HEK293 (cell line): ENCODE measurements around the gene LRRC34.

Experiments used
- HOXD13 ChIP-seq: sonication (generic); formaldehyde crosslinking; IDR thresholded peaks from 2 replicates; pipeline ENCODE4 v1.8.0; 2022; ENCODE audit warnings: missing genetic modification reagents, borderline replicate concordance
- IKZF3 ChIP-seq: fragments of 450-650 bp; IDR thresholded peaks from 2 replicates; pipeline ENCODE4 v1.5.0; 2018; ENCODE audit warnings: missing biosample characterization, mild to moderate bottlenecking, missing genetic modification characterization, moderate library complexity
- SCRT1 ChIP-seq: fragments of 450-650 bp; formaldehyde crosslinking; IDR thresholded peaks from 2 replicates; pipeline ENCODE4 v1.5.1; 2016; ENCODE audit warnings: missing biosample characterization, missing genetic modification characterization, borderline replicate concordance
- WT1 ChIP-seq: fragments of 450-650 bp; formaldehyde crosslinking; IDR thresholded peaks from 2 replicates; pipeline ENCODE4 v1.5.1; 2016; ENCODE audit warnings: missing biosample characterization, missing genetic modification characterization
- ZBTB48 ChIP-seq: fragments of 450-650 bp; formaldehyde crosslinking; IDR thresholded peaks from 2 replicates; pipeline ENCODE4 v1.5.1; 2016; ENCODE audit warnings: missing biosample characterization, missing genetic modification characterization
- ZBTB8A ChIP-seq: fragments of 450-650 bp; formaldehyde crosslinking; IDR thresholded peaks from 2 replicates; pipeline ENCODE4 v1.5.1; 2016; ENCODE audit warnings: missing biosample characterization, missing genetic modification characterization
- ZFHX2 ChIP-seq: fragments of 450-650 bp; formaldehyde crosslinking; conservative IDR thresholded peaks from 2 replicates; pipeline ENCODE4 v1.5.1; 2016; ENCODE audit warnings: missing biosample characterization, missing genetic modification characterization
- ZFP37 ChIP-seq: fragments of 450-650 bp; formaldehyde crosslinking; IDR thresholded peaks from 2 replicates; pipeline ENCODE4 v1.5.1; 2016; ENCODE audit warnings: missing biosample characterization, missing genetic modification characterization
- ZIC2 ChIP-seq: fragments of 450-650 bp; formaldehyde crosslinking; IDR thresholded peaks from 2 replicates; pipeline ENCODE4 v1.5.1; 2016; ENCODE audit warnings: missing biosample characterization, missing genetic modification characterization
- ZNF221 ChIP-seq: fragments of 450-650 bp; formaldehyde crosslinking; IDR thresholded peaks from 2 replicates; pipeline ENCODE4 v1.5.1; 2017; ENCODE audit warnings: missing biosample characterization, missing genetic modification characterization, borderline replicate concordance
- ZNF324 ChIP-seq: fragments of 450-650 bp; formaldehyde crosslinking; IDR thresholded peaks from 2 replicates; pipeline ENCODE4 v1.5.1; 2016; ENCODE audit warnings: missing biosample characterization, missing genetic modification characterization
- ZNF335 ChIP-seq: fragments of 450-650 bp; formaldehyde crosslinking; conservative IDR thresholded peaks from 2 replicates; pipeline ENCODE4 v1.5.1; 2016; ENCODE audit warnings: missing biosample characterization, missing genetic modification characterization
- ZNF701 ChIP-seq: fragments of 450-650 bp; formaldehyde crosslinking; IDR thresholded peaks from 2 replicates; pipeline ENCODE4 v1.5.1; 2016; ENCODE audit warnings: missing biosample characterization, missing genetic modification characterization
- ZSCAN30 ChIP-seq: fragments of 450-650 bp; IDR thresholded peaks from 2 replicates; pipeline ENCODE4 v1.5.1; 2018; ENCODE audit warnings: missing biosample characterization, mild to moderate bottlenecking, missing genetic modification characterization, moderate library complexity
- TF ChIP-seq, protein P1 (sequence below): fragments of 450-650 bp; formaldehyde crosslinking; IDR thresholded peaks from 2 replicates; pipeline ENCODE4 v1.5.1; 2016; ENCODE audit warnings: missing biosample characterization, missing genetic modification characterization
- TF ChIP-seq, protein P2 (sequence below): fragments of 450-650 bp; formaldehyde crosslinking; IDR thresholded peaks from 2 replicates; pipeline ENCODE4 v1.5.1; 2016; ENCODE audit warnings: missing biosample characterization, missing genetic modification characterization
- TF ChIP-seq, protein P3 (sequence below): fragments of 450-650 bp; formaldehyde crosslinking; IDR thresholded peaks from 2 replicates; pipeline ENCODE4 v1.5.1; 2016; ENCODE audit warnings: missing biosample characterization, missing genetic modification characterization
- TF ChIP-seq, protein P4 (sequence below): fragments of 450-650 bp; formaldehyde crosslinking; IDR thresholded peaks from 2 replicates; pipeline ENCODE4 v1.5.1; 2016; ENCODE audit warnings: missing biosample characterization, missing genetic modification characterization
- TF ChIP-seq, protein P5 (sequence below): fragments of 450-650 bp; formaldehyde crosslinking; IDR thresholded peaks from 2 replicates; pipeline ENCODE4 v1.5.1; 2016; ENCODE audit warnings: missing biosample characterization, missing genetic modification characterization
- TF ChIP-seq, protein P6 (sequence below): fragments of 450-650 bp; formaldehyde crosslinking; IDR thresholded peaks from 2 replicates; pipeline ENCODE4 v1.5.1; 2016; ENCODE audit warnings: missing biosample characterization, missing genetic modification characterization
- TF ChIP-seq, protein P7 (sequence below): fragments of 450-650 bp; formaldehyde crosslinking; IDR thresholded peaks from 2 replicates; pipeline ENCODE4 v1.5.1; 2016; ENCODE audit warnings: missing biosample characterization, missing genetic modification characterization, low read depth
- TF ChIP-seq, protein P8 (sequence below): fragments of 450-650 bp; formaldehyde crosslinking; optimal IDR thresholded peaks from 2 replicates; pipeline ENCODE3; 2016; ENCODE audit warnings: missing biosample characterization, mild to moderate bottlenecking, missing genetic modification characterization

The LRRC34 gene

DNA sequence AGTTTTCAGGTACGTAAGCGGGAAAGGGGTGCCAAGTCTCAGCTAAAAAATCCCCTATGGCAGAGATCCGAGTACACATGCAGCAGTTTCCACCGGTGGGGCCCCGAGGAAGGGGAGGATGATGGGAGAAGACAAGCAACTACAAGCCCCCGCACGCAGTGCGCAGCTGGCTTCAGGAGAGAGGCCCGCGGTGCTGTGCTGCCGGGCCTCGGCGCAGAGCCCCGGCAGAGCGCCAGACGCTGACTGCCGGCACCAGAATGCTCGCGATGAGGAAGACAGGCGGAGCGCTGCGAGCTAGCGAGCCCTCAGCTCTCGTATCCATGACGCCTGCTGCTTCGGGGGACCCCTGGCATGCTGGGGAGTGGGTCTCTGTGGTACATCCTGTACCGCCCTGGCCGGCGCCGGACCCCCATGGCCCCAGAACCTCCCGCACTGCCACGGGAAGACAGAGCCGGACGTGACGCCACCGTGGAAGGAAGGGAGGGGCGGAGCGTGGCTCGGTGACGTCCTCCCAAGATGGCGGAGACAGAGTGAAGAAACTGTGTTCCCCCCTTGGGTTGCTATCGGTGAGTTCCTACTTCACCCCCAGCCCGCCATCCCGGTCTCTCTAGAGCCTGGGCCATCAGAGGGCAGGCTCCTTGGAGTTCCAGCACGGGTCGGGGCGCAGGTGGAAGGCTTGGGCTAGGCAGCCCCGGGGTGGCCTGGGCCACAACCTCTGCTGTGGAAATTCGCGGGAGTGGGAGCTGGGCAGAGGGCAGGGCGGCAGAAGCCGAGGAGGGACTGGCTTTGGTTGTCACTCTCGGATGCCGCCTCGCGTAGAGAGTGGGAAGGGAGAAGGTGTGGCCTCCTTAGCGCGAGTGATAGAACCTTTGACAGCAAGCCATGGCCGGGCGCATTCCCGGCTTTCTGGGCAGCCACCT lies 39.5 kb downstream of the LRRC34 start, which contains the start of gene MYNN (continued):
- TF ChIP-seq, protein P1, sequence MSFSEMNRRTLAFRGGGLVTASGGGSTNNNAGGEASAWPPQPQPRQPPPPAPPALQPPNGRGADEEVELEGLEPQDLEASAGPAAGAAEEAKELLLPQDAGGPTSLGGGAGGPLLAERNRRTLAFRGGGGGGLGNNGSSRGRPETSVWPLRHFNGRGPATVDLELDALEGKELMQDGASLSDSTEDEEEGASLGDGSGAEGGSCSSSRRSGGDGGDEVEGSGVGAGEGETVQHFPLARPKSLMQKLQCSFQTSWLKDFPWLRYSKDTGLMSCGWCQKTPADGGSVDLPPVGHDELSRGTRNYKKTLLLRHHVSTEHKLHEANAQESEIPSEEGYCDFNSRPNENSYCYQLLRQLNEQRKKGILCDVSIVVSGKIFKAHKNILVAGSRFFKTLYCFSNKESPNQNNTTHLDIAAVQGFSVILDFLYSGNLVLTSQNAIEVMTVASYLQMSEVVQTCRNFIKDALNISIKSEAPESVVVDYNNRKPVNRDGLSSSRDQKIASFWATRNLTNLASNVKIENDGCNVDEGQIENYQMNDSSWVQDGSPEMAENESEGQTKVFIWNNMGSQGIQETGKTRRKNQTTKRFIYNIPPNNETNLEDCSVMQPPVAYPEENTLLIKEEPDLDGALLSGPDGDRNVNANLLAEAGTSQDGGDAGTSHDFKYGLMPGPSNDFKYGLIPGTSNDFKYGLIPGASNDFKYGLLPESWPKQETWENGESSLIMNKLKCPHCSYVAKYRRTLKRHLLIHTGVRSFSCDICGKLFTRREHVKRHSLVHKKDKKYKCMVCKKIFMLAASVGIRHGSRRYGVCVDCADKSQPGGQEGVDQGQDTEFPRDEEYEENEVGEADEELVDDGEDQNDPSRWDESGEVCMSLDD: peak; percentile 84
- TF ChIP-seq ZIC2 (tag by site-specific recombination) (peak; percentile 90), HOXD13 (CRISPR knock-in tag) (peak; percentile 63; the same call in 1 of the 2 replicates), ZBTB8A (tag by site-specific recombination) (peak; percentile 54; the same call in 1 of the 2 replicates), SCRT1 (tag by site-specific recombination) (peak; percentile 53; the same call in 1 of the 2 replicates), ZNF221 (tag by site-specific recombination) (no peak), ZSCAN30 (peak; percentile 89), ZNF324 (tag by site-specific recombination) (0 out of 2 replicates have a peak, but pooled peaks have one; percentile 32), ZNF701 (peak; percentile 86; the same call in 1 of the 2 replicates), IKZF3 (tag by site-specific recombination) (peak; percentile 48), ZBTB48 (tag by site-specific recombination) (peak; percentile 62; the same call in 1 of the 2 replicates), ZFHX2 (tag by site-specific recombination) (peak; percentile 55), WT1 (tag by site-specific recombination) (peak; percentile 33), ZNF335 (tag by site-specific recombination) (peak; percentile 90), ZFP37 (tag by site-specific recombination) (peak; percentile 85)
- TF ChIP-seq, protein P2, sequence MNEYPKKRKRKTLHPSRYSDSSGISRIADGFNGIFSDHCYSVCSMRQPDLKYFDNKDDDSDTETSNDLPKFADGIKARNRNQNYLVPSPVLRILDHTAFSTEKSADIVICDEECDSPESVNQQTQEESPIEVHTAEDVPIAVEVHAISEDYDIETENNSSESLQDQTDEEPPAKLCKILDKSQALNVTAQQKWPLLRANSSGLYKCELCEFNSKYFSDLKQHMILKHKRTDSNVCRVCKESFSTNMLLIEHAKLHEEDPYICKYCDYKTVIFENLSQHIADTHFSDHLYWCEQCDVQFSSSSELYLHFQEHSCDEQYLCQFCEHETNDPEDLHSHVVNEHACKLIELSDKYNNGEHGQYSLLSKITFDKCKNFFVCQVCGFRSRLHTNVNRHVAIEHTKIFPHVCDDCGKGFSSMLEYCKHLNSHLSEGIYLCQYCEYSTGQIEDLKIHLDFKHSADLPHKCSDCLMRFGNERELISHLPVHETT: peak; percentile 68; the same call in 1 of the 2 replicates
- TF ChIP-seq, protein P3, sequence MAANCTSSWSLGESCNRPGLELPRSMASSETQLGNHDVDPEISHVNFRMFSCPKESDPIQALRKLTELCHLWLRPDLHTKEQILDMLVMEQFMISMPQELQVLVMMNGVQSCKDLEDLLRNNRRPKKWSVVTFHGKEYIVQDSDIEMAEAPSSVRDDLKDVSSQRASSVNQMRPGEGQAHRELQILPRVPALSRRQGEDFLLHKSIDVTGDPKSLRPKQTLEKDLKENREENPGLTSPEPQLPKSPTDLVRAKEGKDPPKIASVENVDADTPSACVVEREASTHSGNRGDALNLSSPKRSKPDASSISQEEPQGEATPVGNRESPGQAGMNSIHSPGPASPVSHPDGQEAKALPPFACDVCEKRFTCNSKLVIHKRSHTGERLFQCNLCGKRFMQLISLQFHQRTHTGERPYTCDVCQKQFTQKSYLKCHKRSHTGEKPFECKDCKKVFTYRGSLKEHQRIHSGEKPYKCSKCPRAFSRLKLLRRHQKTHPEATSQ (tag by site-specific recombination): 0 out of 2 replicates have a peak, but pooled peaks have one; percentile 57
- TF ChIP-seq, protein P4, sequence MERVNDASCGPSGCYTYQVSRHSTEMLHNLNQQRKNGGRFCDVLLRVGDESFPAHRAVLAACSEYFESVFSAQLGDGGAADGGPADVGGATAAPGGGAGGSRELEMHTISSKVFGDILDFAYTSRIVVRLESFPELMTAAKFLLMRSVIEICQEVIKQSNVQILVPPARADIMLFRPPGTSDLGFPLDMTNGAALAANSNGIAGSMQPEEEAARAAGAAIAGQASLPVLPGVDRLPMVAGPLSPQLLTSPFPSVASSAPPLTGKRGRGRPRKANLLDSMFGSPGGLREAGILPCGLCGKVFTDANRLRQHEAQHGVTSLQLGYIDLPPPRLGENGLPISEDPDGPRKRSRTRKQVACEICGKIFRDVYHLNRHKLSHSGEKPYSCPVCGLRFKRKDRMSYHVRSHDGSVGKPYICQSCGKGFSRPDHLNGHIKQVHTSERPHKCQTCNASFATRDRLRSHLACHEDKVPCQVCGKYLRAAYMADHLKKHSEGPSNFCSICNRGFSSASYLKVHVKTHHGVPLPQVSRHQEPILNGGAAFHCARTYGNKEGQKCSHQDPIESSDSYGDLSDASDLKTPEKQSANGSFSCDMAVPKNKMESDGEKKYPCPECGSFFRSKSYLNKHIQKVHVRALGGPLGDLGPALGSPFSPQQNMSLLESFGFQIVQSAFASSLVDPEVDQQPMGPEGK (tag by site-specific recombination): peak; percentile 96
- TF ChIP-seq, protein P5, sequence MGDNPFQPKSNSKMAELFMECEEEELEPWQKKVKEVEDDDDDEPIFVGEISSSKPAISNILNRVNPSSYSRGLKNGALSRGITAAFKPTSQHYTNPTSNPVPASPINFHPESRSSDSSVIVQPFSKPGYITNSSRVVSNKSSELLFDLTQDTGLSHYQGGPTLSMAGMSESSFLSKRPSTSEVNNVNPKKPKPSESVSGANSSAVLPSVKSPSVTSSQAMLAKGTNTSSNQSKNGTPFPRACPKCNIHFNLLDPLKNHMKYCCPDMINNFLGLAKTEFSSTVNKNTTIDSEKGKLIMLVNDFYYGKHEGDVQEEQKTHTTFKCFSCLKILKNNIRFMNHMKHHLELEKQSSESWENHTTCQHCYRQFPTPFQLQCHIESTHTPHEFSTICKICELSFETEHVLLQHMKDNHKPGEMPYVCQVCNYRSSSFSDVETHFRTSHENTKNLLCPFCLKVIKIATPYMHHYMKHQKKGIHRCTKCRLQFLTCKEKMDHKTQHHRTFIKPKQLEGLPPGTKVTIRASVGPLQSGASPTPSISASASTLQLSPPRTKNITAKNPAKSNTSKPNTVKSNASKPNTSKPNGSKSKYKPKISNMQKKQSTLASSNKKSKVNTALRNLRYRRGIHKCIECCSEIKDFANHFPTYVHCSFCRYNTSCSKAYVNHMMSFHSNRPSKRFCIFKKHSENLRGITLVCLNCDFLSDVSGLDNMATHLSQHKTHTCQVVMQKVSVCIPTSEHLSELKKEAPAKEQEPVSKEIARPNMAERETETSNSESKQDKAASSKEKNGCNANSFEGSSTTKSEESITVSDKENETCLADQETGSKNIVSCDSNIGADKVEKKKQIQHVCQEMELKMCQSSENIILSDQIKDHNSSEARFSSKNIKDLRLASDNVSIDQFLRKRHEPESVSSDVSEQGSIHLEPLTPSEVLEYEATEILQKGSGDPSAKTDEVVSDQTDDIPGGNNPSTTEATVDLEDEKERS (tag by site-specific recombination): no peak
- TF ChIP-seq, protein P6, sequence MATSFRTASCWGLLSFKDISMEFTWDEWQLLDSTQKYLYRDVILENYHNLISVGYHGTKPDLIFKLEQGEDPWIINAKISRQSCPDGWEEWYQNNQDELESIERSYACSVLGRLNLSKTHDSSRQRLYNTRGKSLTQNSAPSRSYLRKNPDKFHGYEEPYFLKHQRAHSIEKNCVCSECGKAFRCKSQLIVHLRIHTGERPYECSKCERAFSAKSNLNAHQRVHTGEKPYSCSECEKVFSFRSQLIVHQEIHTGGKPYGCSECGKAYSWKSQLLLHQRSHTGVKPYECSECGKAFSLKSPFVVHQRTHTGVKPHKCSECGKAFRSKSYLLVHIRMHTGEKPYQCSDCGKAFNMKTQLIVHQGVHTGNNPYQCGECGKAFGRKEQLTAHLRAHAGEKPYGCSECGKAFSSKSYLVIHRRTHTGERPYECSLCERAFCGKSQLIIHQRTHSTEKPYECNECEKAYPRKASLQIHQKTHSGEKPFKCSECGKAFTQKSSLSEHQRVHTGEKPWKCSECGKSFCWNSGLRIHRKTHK (tag by site-specific recombination): no peak
- TF ChIP-seq, protein P7, sequence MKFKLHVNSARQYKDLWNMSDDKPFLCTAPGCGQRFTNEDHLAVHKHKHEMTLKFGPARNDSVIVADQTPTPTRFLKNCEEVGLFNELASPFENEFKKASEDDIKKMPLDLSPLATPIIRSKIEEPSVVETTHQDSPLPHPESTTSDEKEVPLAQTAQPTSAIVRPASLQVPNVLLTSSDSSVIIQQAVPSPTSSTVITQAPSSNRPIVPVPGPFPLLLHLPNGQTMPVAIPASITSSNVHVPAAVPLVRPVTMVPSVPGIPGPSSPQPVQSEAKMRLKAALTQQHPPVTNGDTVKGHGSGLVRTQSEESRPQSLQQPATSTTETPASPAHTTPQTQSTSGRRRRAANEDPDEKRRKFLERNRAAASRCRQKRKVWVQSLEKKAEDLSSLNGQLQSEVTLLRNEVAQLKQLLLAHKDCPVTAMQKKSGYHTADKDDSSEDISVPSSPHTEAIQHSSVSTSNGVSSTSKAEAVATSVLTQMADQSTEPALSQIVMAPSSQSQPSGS (tag by site-specific recombination): peak; percentile 84
- TF ChIP-seq, protein P8, sequence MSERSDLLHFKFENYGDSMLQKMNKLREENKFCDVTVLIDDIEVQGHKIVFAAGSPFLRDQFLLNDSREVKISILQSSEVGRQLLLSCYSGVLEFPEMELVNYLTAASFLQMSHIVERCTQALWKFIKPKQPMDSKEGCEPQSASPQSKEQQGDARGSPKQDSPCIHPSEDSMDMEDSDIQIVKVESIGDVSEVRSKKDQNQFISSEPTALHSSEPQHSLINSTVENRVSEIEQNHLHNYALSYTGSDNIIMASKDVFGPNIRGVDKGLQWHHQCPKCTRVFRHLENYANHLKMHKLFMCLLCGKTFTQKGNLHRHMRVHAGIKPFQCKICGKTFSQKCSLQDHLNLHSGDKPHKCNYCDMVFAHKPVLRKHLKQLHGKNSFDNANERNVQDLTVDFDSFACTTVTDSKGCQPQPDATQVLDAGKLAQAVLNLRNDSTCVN: peak; percentile 42
